Measurements from ENCODE around the gene PATE3. TPM values are rescaled to one million over a fixed set of nuclear protein-coding genes. Genes with fewer than 3 reads are reported as not detected.

PATE3 gene
- polyA plus RNA-seq, 1 of the 3 experiments (the other 2 are of a cell fraction), result not detected

GRCh38 chr11:125763483-125763882 lies 24.4 kb upstream of the PATE3 start:
- Histone ChIP-seq H3K4me1 (ENCODE audit: control insufficient read depth in 1 of 2, insufficient read depth in 2 of 2, low read depth in 1 of 2, low read length in 1 of 2) (no peaks in the 10 kb centered on the region), H3K27me3 (ENCODE audit: insufficient read depth) (no peaks in the 10 kb centered on the region), H3K27ac (ENCODE audit: low read depth in 2 of 2, low read length in 1 of 2) (no peak overlapping the region), H4K20me1 (ENCODE audit: insufficient read depth) (no peaks in the 10 kb centered on the region), H3K4me3 (ENCODE audit: low read depth in 2 of 2, low read length in 1 of 2) (no peak overlapping the region), H3K9ac (no peak overlapping the region), H3K9me2 (no peaks in the 10 kb centered on the region), H3K36me3 (replicated peaks in 1 of 2; ENCODE audit: control insufficient read depth in 1 of 2, insufficient read depth in 2 of 2, low read length in 1 of 2) (no peaks in the 10 kb centered on the region), H3K4me2 (no peak overlapping the region), H3K79me2 (ENCODE audit: insufficient read depth) (no peaks in the 10 kb centered on the region), H3K9me3 (no peaks in the 10 kb centered on the region), H2AFZ (ENCODE audit: low read depth) (no peak overlapping the region), H3F3A (replicated peaks; ENCODE audit: insufficient read depth) (no peaks in the 10 kb centered on the region)
- TF ChIP-seq CHD2 (IDR thresholded peaks at IDR 0.05; ENCODE audit: low read length, partially characterized antibody) (no peak), NFIC (IDR thresholded peaks at IDR 0.05; ENCODE audit: borderline replicate concordance) (no peak), MAX (IDR thresholded peaks at IDR 0.05; ENCODE audit: low read depth) (no peak), CTCF (IDR thresholded peaks at IDR 0.05) (no peak), ZBTB33 (IDR thresholded peaks at IDR 0.05; ENCODE audit: borderline replicate concordance, low read depth) (no peak), RAD21 (IDR thresholded peaks at IDR 0.05; ENCODE audit: low read length) (no peak), RCOR1 (IDR thresholded peaks at IDR 0.05; ENCODE audit: low read length) (no peak), FOXJ3 (CRISPR knock-in tag; IDR thresholded peaks at IDR 0.05) (no peak), TAF1 (IDR thresholded peaks at IDR 0.05; ENCODE audit: borderline replicate concordance, low read depth, low read length) (no peak), FOXM1 (IDR thresholded peaks at IDR 0.05; ENCODE audit: low read depth) (no peak), SMC3 (IDR thresholded peaks at IDR 0.05; ENCODE audit: low read depth, low read length) (no peak), IRF3 (IDR thresholded peaks at IDR 0.05; ENCODE audit: low read depth, low read length) (no peak), SIN3A (IDR thresholded peaks at IDR 0.05; ENCODE audit: borderline replicate concordance, low read depth, low read length) (no peak)
- WGBS (ENCODE audit: low lambda C conversion rate), result 29% methylated on average over 2 of the region's 2 CpGs
- ChIA-PET POLR2A (no interaction called here), CTCF (no interaction called here)
- no peak for DNase-seq

- no peaks in the 10 kb centered on the region for H4K20me1 ChIP-seq (ENCODE audit: insufficient read depth)
- no peak for TF ChIP-seq MAX (IDR thresholded peaks at IDR 0.05; ENCODE audit: low read depth)
- no peak for DNase-seq
- H3K27me3 ChIP-seq (ENCODE audit: insufficient read depth), result no peaks in the 10 kb centered on the region
- H3K9me2 ChIP-seq, result no peaks in the 10 kb centered on the region
- H3F3A ChIP-seq (replicated peaks; ENCODE audit: insufficient read depth), result no peaks in the 10 kb centered on the region
- 3% methylated on average over 1 of the region's 1 CpG for WGBS (ENCODE audit: low lambda C conversion rate)
- no peak overlapping the region for H2AFZ ChIP-seq (ENCODE audit: low read depth)
- no peaks in the 10 kb centered on the region for H3K36me3 ChIP-seq (replicated peaks in 1 of 2; ENCODE audit: control insufficient read depth in 1 of 2, insufficient read depth in 2 of 2, low read length in 1 of 2)
- no peaks in the 10 kb centered on the region for H3K9me3 ChIP-seq
- ChIA-PET CTCF (no interaction called here), POLR2A (no interaction called here)
- H3K79me2 ChIP-seq (ENCODE audit: insufficient read depth), result no peaks in the 10 kb centered on the region
- H3K27ac ChIP-seq (ENCODE audit: low read depth in 2 of 2, low read length in 1 of 2), result no peak overlapping the region
- H3K4me2 ChIP-seq, result no peak overlapping the region
- H3K9ac ChIP-seq, result no peak overlapping the region
- no peak overlapping the region for H3K4me3 ChIP-seq (ENCODE audit: low read depth in 2 of 2, low read length in 1 of 2)
- H3K4me1 ChIP-seq (ENCODE audit: control insufficient read depth in 1 of 2, insufficient read depth in 2 of 2, low read depth in 1 of 2, low read length in 1 of 2), result no peaks in the 10 kb centered on the region
These were observed 21.7 kb upstream of the PATE3 start for GRCh38 chr11:125766251-125766650.

Measured in SK-N-SH (cell line).